AG10803 (cell line): ENCODE measurements around the gene MYB.
A peak's percentile ranks its signal among the peaks of the same experiment; 100 is the strongest.
"Not testable (repeated sequence)": the region's sequence is repeated elsewhere in the genome, so short reads cannot be mapped to it uniquely, and the experiment has no call there.

Experiments used
- DNase-seq: peaks from one replicate; pipeline ENCODE4 v3.0.0; 2010; ENCODE audit warnings: low read depth
- H3K4me3 ChIP-seq: 2 replicates; pipeline ENCODE4 v1.5.1; 2011; ENCODE audit warnings: mild to moderate bottlenecking, low read length, control low read depth
- CTCF ChIP-seq: conservative IDR thresholded peaks from 2 replicates; pipeline ENCODE4 v1.5.1; 2011; ENCODE audit warnings: mild to moderate bottlenecking, low read length, control low read depth, inconsistent platforms

MYB gene

GRCh38 chr6:135144673-135145062, 36.4 kb upstream of the MYB start:
- no peak overlapping the region for H3K4me3 ChIP-seq
- no peak for TF ChIP-seq CTCF
- no peak for DNase-seq

- TF ChIP-seq CTCF = peak; percentile 62
- H3K4me3 ChIP-seq = no peak overlapping the region
- peak; percentile 9 for DNase-seq
Observed at GRCh38 chr6:135145063-135145800, 35.9 kb upstream of the MYB start.

- DNase-seq = no peak
- no peak for TF ChIP-seq CTCF
- H3K4me3 ChIP-seq = no peak overlapping the region
Observed at GRCh38 chr6:135146162-135146934, 34.8 kb upstream of the MYB start.

- TF ChIP-seq CTCF = no peak
- H3K4me3 ChIP-seq = no peak overlapping the region
- no peak for DNase-seq
Observed at GRCh38 chr6:135147637-135148592, 33.2 kb upstream of the MYB start.

- TF ChIP-seq CTCF = no peak
- no peak overlapping the region for H3K4me3 ChIP-seq
- no peak for DNase-seq
Observed at GRCh38 chr6:135148889-135149288, 32.2 kb upstream of the MYB start.

- no peak overlapping the region for H3K4me3 ChIP-seq
- no peak for TF ChIP-seq CTCF
- DNase-seq = no peak
Observed at GRCh38 chr6:135149376-135149775, 31.7 kb upstream of the MYB start.

GRCh38 chr6:135150481-135150880, 30.6 kb upstream of the MYB start:
- not testable (repeated sequence) for DNase-seq

GRCh38 chr6:135154125-135154524, 27.0 kb upstream of the MYB start:
- not testable (repeated sequence) for DNase-seq, H3K4me3 ChIP-seq

More at GRCh38 chr6:135150481-135150880, 30.6 kb upstream of the MYB start:
- not testable (repeated sequence) for H3K4me3 ChIP-seq
